Osteocyte (in vitro differentiated cells): ENCODE measurements around the gene GPX1. TPM values are rescaled to one million over a fixed set of nuclear protein-coding genes. Genes with fewer than 3 reads are reported as not detected.
A peak's percentile ranks its signal among the peaks of the same experiment; 100 is the strongest.

Experiments
- DNase-seq: peaks from one replicate; pipeline ENCODE4 v3.0.0; 2021; ENCODE audit warnings: mixed read lengths; ENCODE audit not compliant: unreplicated experiment; ENCODE audit errors: extremely low spot score
- H3K27ac Mint-ChIP-seq: one replicate; pipeline ENCODE4 v1.8.0; 2021; ENCODE audit warnings: mild to moderate bottlenecking, mixed read lengths; ENCODE audit not compliant: unreplicated experiment
- H3K27me3 Mint-ChIP-seq: one replicate; pipeline ENCODE4 v1.8.0; 2021; ENCODE audit warnings: mixed read lengths; ENCODE audit not compliant: unreplicated experiment
- H3K36me3 Mint-ChIP-seq: one replicate; pipeline ENCODE4 v1.8.0; 2021; ENCODE audit warnings: mixed read lengths; ENCODE audit not compliant: unreplicated experiment
- H3K4me1 Mint-ChIP-seq: one replicate; pipeline ENCODE4 v1.8.0; 2021; ENCODE audit warnings: mixed read lengths; ENCODE audit not compliant: unreplicated experiment
- H3K4me3 Mint-ChIP-seq: one replicate; pipeline ENCODE4 v1.8.0; 2021; ENCODE audit warnings: mild to moderate bottlenecking, moderate library complexity, mixed read lengths; ENCODE audit not compliant: unreplicated experiment
- H3K9me3 Mint-ChIP-seq: one replicate; pipeline ENCODE4 v1.8.0; 2021; ENCODE audit warnings: mixed read lengths; ENCODE audit not compliant: unreplicated experiment
- total RNA-seq: library from RNA; stranded (reverse); gene quantifications from 2 replicates; pipeline ENCODE4 v1.2.1, GENCODE V29; 2021
- TF ChIP-seq, protein P1 (sequence below): fragments of 200-600 bp; sonication (generic); IDR thresholded peaks from 2 replicates; pipeline ENCODE4 v1.5.0; 2021; ENCODE audit warnings: antibody characterized with exemption, mild to moderate bottlenecking, moderate library complexity

The GPX1 gene
- total RNA-seq, 1 donor from 2014 or later: 91.6 TPM

DNA sequence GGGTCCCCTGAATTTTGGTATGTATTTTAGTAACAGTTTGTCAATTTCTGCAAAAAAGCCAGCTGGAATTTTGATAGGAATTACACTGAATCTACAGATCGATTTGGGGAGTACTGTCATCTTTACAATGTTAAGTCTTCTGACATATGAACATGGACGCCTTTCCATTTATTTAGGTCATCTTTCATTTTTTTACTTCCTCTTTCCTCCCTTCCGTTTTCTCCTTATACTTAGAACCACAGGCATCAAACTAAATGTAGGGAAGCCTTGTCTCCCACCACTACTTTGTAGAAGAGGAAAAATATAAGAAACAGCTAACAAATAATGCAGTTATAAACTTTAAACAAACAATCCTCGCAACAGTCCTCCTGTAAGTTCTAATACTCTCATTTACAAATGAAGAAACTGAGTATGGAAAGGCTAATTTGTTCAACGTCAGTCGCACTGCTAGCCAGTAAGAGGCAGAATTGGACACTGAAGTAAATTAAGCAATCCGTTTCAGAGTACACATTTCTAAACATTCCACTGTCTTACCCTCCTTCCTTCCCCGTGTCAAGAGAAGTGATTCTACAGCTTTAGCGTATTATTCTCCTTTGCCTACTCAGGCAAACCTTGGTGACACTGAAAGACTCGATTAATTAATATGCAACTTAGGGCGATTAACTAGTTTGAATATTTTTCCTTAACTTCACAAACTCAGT lies 28.1 kb upstream of the GPX1 start:
- H3K9me3 Mint-ChIP-seq: no peaks in the 10 kb centered on the region
- no peaks in the 10 kb centered on the region for H3K27me3 Mint-ChIP-seq
- TF ChIP-seq, protein P1, sequence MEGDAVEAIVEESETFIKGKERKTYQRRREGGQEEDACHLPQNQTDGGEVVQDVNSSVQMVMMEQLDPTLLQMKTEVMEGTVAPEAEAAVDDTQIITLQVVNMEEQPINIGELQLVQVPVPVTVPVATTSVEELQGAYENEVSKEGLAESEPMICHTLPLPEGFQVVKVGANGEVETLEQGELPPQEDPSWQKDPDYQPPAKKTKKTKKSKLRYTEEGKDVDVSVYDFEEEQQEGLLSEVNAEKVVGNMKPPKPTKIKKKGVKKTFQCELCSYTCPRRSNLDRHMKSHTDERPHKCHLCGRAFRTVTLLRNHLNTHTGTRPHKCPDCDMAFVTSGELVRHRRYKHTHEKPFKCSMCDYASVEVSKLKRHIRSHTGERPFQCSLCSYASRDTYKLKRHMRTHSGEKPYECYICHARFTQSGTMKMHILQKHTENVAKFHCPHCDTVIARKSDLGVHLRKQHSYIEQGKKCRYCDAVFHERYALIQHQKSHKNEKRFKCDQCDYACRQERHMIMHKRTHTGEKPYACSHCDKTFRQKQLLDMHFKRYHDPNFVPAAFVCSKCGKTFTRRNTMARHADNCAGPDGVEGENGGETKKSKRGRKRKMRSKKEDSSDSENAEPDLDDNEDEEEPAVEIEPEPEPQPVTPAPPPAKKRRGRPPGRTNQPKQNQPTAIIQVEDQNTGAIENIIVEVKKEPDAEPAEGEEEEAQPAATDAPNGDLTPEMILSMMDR: no peak
- H3K4me1 Mint-ChIP-seq: peaks cover 31% of the 10 kb centered on the region
- H3K27ac Mint-ChIP-seq: peak overlapping the region; percentile 12
- DNase-seq: no peak
- no peak overlapping the region for H3K4me3 Mint-ChIP-seq
- peaks cover 3% of the 10 kb centered on the region for H3K36me3 Mint-ChIP-seq

- no peaks in the 10 kb centered on the region for H3K27me3 Mint-ChIP-seq
- no peak for DNase-seq
- peaks cover 31% of the 10 kb centered on the region for H3K4me1 Mint-ChIP-seq
- H3K36me3 Mint-ChIP-seq: peaks cover 3% of the 10 kb centered on the region
- TF ChIP-seq, protein P1: no peak
- H3K4me3 Mint-ChIP-seq: no peak overlapping the region
- no peaks in the 10 kb centered on the region for H3K9me3 Mint-ChIP-seq
- H3K27ac Mint-ChIP-seq: no peak overlapping the region
These were observed 27.5 kb upstream of the GPX1 start for GRCh38 chr3:49385617-49386016.

GRCh38 chr3:49383387-49383786 lies 25.2 kb upstream of the GPX1 start:
- Mint-ChIP-seq H3K4me3 (no peak overlapping the region), H3K9me3 (no peaks in the 10 kb centered on the region), H3K27me3 (no peaks in the 10 kb centered on the region), H3K4me1 (peaks cover 43% of the 10 kb centered on the region), H3K27ac (peak overlapping the region; percentile 34), H3K36me3 (peaks cover 3% of the 10 kb centered on the region)
- DNase-seq: no peak
- TF ChIP-seq, protein P1: no peak

- Mint-ChIP-seq H3K4me3 (no peak overlapping the region), H3K9me3 (no peaks in the 10 kb centered on the region), H3K36me3 (peaks cover 9% of the 10 kb centered on the region), H3K27me3 (no peaks in the 10 kb centered on the region), H3K27ac (peak overlapping the region; percentile 89), H3K4me1 (peaks cover 40% of the 10 kb centered on the region)
- peak; percentile 84 for DNase-seq
- TF ChIP-seq, protein P1: no peak
These were observed 20.2 kb upstream of the GPX1 start for GRCh38 chr3:49378249-49378895.

- H3K4me3 Mint-ChIP-seq: no peak overlapping the region
- no peaks in the 10 kb centered on the region for H3K27me3 Mint-ChIP-seq
- no peak for DNase-seq
- TF ChIP-seq, protein P1: no peak
- H3K27ac Mint-ChIP-seq: peak overlapping the region; percentile 89
- peaks cover 17% of the 10 kb centered on the region for H3K36me3 Mint-ChIP-seq
- H3K9me3 Mint-ChIP-seq: no peaks in the 10 kb centered on the region
- peaks cover 37% of the 10 kb centered on the region for H3K4me1 Mint-ChIP-seq
These were observed 19.3 kb upstream of the GPX1 start for GRCh38 chr3:49377483-49377882.
